CD4-positive, alpha-beta T cell (primary cell): ENCODE measurements around the gene TMEM72. TPM values are rescaled to one million over a fixed set of nuclear protein-coding genes. Genes with fewer than 3 reads are reported as not detected.
A peak's percentile ranks its signal among the peaks of the same experiment; 100 is the strongest.

Source experiments
- ATAC-seq: fragments of 200-7000 bp; cut with Tn5 transposase; one replicate; pipeline ENCODE4 v1.10.0; 2022; ENCODE audit warnings: mild to moderate bottlenecking; ENCODE audit not compliant: poor library complexity
- CTCF ChIA-PET: fragments of 350-600 bp; sonication (Branson Sonifier 250); formaldehyde crosslinking; loops from one replicate; lab custom pipeline; 2021; ENCODE audit warnings: antibody characterized with exemption, inconsistent platforms; lab: Charles Lee
- POLR2A ChIA-PET: fragments of 350-600 bp; sonication (Branson Sonifier 250); formaldehyde crosslinking; loops from one replicate; lab custom pipeline; 2021; ENCODE audit warnings: antibody characterized with exemption, inconsistent platforms; lab: Charles Lee
- DNase-seq, 14 experiments: peaks; one replicate each; pipeline ENCODE4 v3.0.0-alpha.2; 2013 to 2020; ENCODE audit warnings: mixed read lengths in 2 of 14
- H3K27ac ChIP-seq, 2 donors: one replicate each; pipeline versions ENCODE4 v1.5.1 to v1.7.0; 2013; ENCODE audit warnings: low read length in 2 of 2, low read depth in 1 of 2, mild to moderate bottlenecking in 1 of 2
- H3K27me3 ChIP-seq, 2 experiments: 1 replicate in 1 of 2; 2 replicates in 1 of 2; pipeline versions ENCODE4 v1.6.1 to v1.7.0; 2013; ENCODE audit warnings: low read length in 2 of 2, control low read depth in 1 of 2, mild to moderate bottlenecking in 1 of 2, moderate library complexity in 1 of 2; ENCODE audit not compliant: insufficient read depth in 2 of 2, control insufficient read depth in 1 of 2
- H3K36me3 ChIP-seq: one replicate; pipeline ENCODE4 v1.6.1; 2013; ENCODE audit warnings: low read length, control low read depth; ENCODE audit not compliant: insufficient read depth
- H3K4me1 ChIP-seq: one replicate; pipeline ENCODE4 v1.6.1; 2013; ENCODE audit warnings: low read length, control low read depth; ENCODE audit not compliant: insufficient read depth
- H3K4me3 ChIP-seq: one replicate; pipeline ENCODE4 v1.5.1; 2013; ENCODE audit warnings: mild to moderate bottlenecking, low read length, moderate library complexity
- H3K9me3 ChIP-seq, 2 experiments: 1 replicate in 1 of 2; 2 replicates in 1 of 2; pipeline versions ENCODE4 v1.6.1 to v1.7.0; 2013; ENCODE audit warnings: low read length in 2 of 2, mild to moderate bottlenecking in 2 of 2, control low read depth in 1 of 2, moderate library complexity in 1 of 2; ENCODE audit not compliant: control insufficient read depth in 1 of 2, insufficient read depth in 1 of 2
- H3K27ac Mint-ChIP-seq: one replicate; pipeline ENCODE4 v1.8.0; 2020; ENCODE audit warnings: mixed read lengths
- H3K27me3 Mint-ChIP-seq: one replicate; pipeline ENCODE4 v1.8.0; 2021; ENCODE audit warnings: mixed read lengths
- H3K36me3 Mint-ChIP-seq: one replicate; pipeline ENCODE4 v1.8.0; 2021; ENCODE audit warnings: low read depth, mixed read lengths
- H3K4me1 Mint-ChIP-seq: one replicate; pipeline ENCODE4 v1.8.0; 2021; ENCODE audit warnings: low read depth, mixed read lengths
- H3K4me3 Mint-ChIP-seq: one replicate; pipeline ENCODE4 v1.8.0; 2020; ENCODE audit warnings: mild to moderate bottlenecking, mixed read lengths
- H3K9me3 Mint-ChIP-seq: one replicate; pipeline ENCODE4 v1.8.0; 2020; ENCODE audit warnings: mixed read lengths
- CTCF ChIP-seq: fragments of 200-600 bp; IDR thresholded peaks from one replicate; pipeline ENCODE4 v1.8.0; 2022; ENCODE audit warnings: antibody characterized with exemption, mild to moderate bottlenecking
- intact Hi-C, 2 experiments: fragments of 100-400 bp; cut with DNase I in 1 of 2; cut with micrococcal nuclease in 1 of 2; formaldehyde crosslinking; loops; one replicate each; pipeline versions ENCODE4 v1.15.1 to v1.9.0; 2023 to 2025; cut with DNase I, micrococcal nuclease
- total RNA-seq, 174 experiments: library from RNA in 2 of 174; stranded (reverse) in 2 of 174; gene quantifications; one replicate each; pipeline ENCODE4 v1.2.3 and lab custom pipeline; 2021 to 2026

TMEM72 gene
- total RNA-seq, 2 experiments from 2014 or later = not detected

- Histone ChIP-seq H3K4me3 (no peak overlapping the region), H3K36me3 (no peaks in the 10 kb centered on the region), H3K9me3 (no peaks in the 10 kb centered on the region), H3K4me1 (peaks cover 23% of the 10 kb centered on the region), H3K27me3 (no peaks in the 10 kb centered on the region), H3K27ac (no peak overlapping the region)
- H3K4me1 Mint-ChIP-seq = peaks cover 30% of the 10 kb centered on the region
- intact Hi-C loops = loop anchor here in 1 of 2 experiments (5.0 to 10.0 kb wide), 3 partner anchors 80 to 1822 kb away; partner anchors contain the start of gene CSGALNACT2
- H3K9me3 Mint-ChIP-seq = no peaks in the 10 kb centered on the region
- ATAC-seq (no peak), DNase-seq (no peak)
- no peaks in the 10 kb centered on the region for H3K27me3 Mint-ChIP-seq
- no peak for TF ChIP-seq CTCF
- peaks cover 13% of the 10 kb centered on the region for H3K36me3 Mint-ChIP-seq
- H3K4me3 Mint-ChIP-seq = peak overlapping the region; percentile 93
- ChIA-PET CTCF (interaction anchor here (0.6 kb wide), 1 partner anchor 51 kb away, joined by 3 read pairs; no protein-coding TSS in a partner anchor), POLR2A (interaction anchor here (0.7 kb wide), 1 partner anchor 21 kb away, joined by 3 read pairs; no protein-coding TSS in a partner anchor)
- no peak overlapping the region for H3K27ac Mint-ChIP-seq
Measured at GRCh38 chr10:44956717-44957706, 45.9 kb downstream of the TMEM72 start.

GRCh38 chr10:44958196-44958897 lies 47.2 kb downstream of the TMEM72 start:
- ChIA-PET CTCF (no interaction called here), POLR2A (interaction anchor here (1.1 kb wide), 1 partner anchor 8 kb away, joined by 3 read pairs; no protein-coding TSS in a partner anchor)
- H3K4me3 ChIP-seq = peak overlapping the region; percentile 81

More at GRCh38 chr10:44958196-44958897, 47.2 kb downstream of the TMEM72 start:
- Histone ChIP-seq H3K27me3 (no peaks in the 10 kb centered on the region), H3K9me3 (no peaks in the 10 kb centered on the region), H3K4me1 (peaks cover 26% of the 10 kb centered on the region), H3K36me3 (no peaks in the 10 kb centered on the region), H3K27ac (no peak overlapping the region)
- Mint-ChIP-seq H3K9me3 (no peaks in the 10 kb centered on the region), H3K4me1 (peaks cover 30% of the 10 kb centered on the region), H3K36me3 (peaks cover 13% of the 10 kb centered on the region), H3K27ac (peak overlapping the region; percentile 79), H3K4me3 (peak overlapping the region; percentile 93), H3K27me3 (no peaks in the 10 kb centered on the region)
- intact Hi-C loops = loop anchor here in 1 of 2 experiments (5.0 to 10.0 kb wide), 3 partner anchors 81 to 1824 kb away; partner anchors contain the start of gene CSGALNACT2
- ATAC-seq = no peak
- no peak for TF ChIP-seq CTCF
- peak in 2 of 14 experiments; percentile 46 to 61 for DNase-seq
